Measurements from ENCODE around the gene GPRIN2. TPM values are rescaled to one million over a fixed set of nuclear protein-coding genes. Genes with fewer than 3 reads are reported as not detected.
A peak's percentile ranks its signal among the peaks of the same experiment; 100 is the strongest.

The GPRIN2 gene
- total RNA-seq, 4 donors from 2014 or later: 32.8 to 61.2 (median 40.4) TPM

- no peaks in the 10 kb centered on the region for H3K27me3 ChIP-seq
- peak; percentile 81 to 85 for DNase-seq (ENCODE audit: low spot score in 2 of 2)
- H3K4me3 ChIP-seq: no peak overlapping the region
- H3K27ac ChIP-seq: no peak overlapping the region
- 61% methylated on average over 11 of the region's 11 CpGs for WGBS
- TF ChIP-seq POLR2AphosphoS5 (IDR thresholded peaks at IDR 0.05): peak; percentile 10 to 20 (median 17)
- TF ChIP-seq EP300 (IDR thresholded peaks at IDR 0.05): no peak
- TF ChIP-seq POLR2A (IDR thresholded peaks at IDR 0.05): no peak
- H3K4me1 ChIP-seq: peaks cover 23% of the 10 kb centered on the region
- H3K9me3 ChIP-seq: no peaks in the 10 kb centered on the region
- no peaks in the 10 kb centered on the region for H3K36me3 ChIP-seq
Observed at GRCh38 chr10:46546591-46547540, 9.6 kb downstream of the GPRIN2 start.

- H3K27me3 ChIP-seq: peaks cover 7% of the 10 kb centered on the region
- WGBS: 76% methylated on average over 5 of the region's 5 CpGs
- TF ChIP-seq POLR2A (IDR thresholded peaks at IDR 0.05) (no peak), POLR2AphosphoS5 (IDR thresholded peaks at IDR 0.05) (no peak), EP300 (IDR thresholded peaks at IDR 0.05) (no peak)
- TF ChIP-seq, protein P1, sequence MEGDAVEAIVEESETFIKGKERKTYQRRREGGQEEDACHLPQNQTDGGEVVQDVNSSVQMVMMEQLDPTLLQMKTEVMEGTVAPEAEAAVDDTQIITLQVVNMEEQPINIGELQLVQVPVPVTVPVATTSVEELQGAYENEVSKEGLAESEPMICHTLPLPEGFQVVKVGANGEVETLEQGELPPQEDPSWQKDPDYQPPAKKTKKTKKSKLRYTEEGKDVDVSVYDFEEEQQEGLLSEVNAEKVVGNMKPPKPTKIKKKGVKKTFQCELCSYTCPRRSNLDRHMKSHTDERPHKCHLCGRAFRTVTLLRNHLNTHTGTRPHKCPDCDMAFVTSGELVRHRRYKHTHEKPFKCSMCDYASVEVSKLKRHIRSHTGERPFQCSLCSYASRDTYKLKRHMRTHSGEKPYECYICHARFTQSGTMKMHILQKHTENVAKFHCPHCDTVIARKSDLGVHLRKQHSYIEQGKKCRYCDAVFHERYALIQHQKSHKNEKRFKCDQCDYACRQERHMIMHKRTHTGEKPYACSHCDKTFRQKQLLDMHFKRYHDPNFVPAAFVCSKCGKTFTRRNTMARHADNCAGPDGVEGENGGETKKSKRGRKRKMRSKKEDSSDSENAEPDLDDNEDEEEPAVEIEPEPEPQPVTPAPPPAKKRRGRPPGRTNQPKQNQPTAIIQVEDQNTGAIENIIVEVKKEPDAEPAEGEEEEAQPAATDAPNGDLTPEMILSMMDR (IDR thresholded peaks at IDR 0.05): no peak
- H3K4me3 ChIP-seq: no peak overlapping the region
- no peaks in the 10 kb centered on the region for H3K9me3 ChIP-seq
- H3K4me1 ChIP-seq: peaks cover 29% of the 10 kb centered on the region
- no peaks in the 10 kb centered on the region for H3K36me3 ChIP-seq
- peak; percentile 65 to 80 for DNase-seq (ENCODE audit: low spot score in 2 of 2)
- H3K27ac ChIP-seq: no peak overlapping the region
Observed at GRCh38 chr10:46545861-46546590, 10.4 kb downstream of the GPRIN2 start.

DNA sequence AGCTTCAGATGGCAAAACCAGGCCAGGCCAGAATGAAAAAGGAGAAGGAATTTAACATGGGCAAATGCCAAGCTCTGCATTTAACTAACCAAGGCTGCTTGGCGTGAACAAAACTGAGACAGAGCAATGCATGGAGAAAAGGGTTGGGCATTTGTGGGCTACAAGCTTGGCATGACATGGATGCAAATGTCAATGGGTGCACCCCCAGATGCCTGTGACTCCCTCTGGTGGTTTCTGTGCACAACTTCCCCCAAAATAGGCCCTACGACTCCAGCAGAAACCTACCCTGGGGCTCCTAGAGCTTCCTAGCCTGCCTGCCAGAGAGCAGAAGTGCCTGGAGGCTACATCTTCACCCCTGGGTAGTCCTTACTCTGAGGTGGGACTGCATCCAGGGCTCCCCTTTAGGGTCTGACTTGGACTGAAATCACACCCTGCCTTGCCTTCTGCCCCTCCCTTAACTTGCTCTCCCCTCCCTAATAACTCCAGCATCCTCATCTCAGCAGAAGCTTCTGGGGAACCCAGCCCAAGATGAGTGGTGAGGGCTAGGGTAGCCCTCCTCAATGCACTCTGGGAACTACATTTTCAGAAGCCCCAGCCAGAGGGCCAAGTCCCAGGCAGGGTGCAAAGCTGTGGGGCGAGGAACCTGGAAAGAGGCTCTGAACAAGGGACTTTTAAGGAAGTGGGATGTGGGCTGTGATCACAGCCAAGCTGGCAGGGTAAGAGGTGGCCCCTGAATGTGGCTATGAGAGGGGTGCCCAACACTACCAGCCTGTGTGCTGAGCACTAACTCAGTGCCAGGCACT, 11.3 kb downstream of the GPRIN2 start:
- Histone ChIP-seq H3K4me3 (no peak overlapping the region), H3K9me3 (no peaks in the 10 kb centered on the region), H3K36me3 (no peaks in the 10 kb centered on the region), H3K27me3 (peaks cover 13% of the 10 kb centered on the region), H3K4me1 (peaks cover 32% of the 10 kb centered on the region), H3K27ac (no peak overlapping the region)
- whole genome bisulfite sequencing: 47% methylated on average over 3 of the region's 3 CpGs
- no peak for TF ChIP-seq POLR2AphosphoS5 (IDR thresholded peaks at IDR 0.05)
- TF ChIP-seq, protein P1 (IDR thresholded peaks at IDR 0.05): peak; percentile 9 to 36
- peak; percentile 57 to 77 for DNase-seq (ENCODE audit: low spot score in 2 of 2)

DNA sequence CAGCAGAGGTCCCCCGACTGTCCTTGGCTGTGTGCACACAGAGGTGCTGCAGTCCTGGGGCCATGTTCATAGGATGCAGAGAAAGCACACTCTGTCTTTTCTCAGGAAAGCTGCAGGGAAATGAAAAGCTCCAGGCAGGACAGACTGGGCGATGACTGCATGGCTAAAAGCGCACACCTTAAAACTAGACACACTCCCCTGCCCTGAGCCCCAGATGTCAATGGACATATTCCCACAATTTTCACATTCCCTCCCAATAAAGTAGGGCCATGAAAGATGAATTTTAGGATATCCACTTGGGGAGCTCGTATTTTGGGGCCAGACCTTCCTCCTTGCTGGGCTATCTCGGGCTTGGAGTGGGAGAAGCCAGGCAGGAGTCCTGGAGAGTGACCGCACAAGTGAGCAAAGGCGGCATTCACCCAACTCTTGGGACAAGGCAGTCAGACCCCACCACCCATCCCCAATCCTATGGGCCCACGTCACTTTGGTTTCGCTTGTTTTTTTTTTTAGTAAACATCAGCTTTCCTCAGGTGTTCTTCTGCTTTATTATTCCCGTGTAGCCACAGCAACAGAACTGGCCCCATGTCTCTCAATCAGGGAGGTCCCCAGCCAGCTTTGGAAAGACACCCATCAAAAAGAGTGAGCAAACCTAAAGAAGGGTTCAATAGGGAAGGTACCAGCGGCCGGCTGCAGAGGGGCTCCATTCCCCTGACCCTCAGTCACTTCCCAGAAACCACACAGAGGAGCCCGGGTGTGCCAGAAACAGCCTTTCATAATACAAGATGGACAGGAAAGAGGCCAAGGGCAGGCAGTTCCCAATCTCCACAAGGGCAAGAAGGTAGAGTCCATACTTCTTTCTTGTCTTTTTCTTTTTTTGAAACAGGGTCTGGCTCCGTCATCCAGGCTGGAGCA, 12.7 kb downstream of the GPRIN2 start:
- Histone ChIP-seq H3K4me1 (peaks cover 32% of the 10 kb centered on the region), H3K4me3 (no peak overlapping the region), H3K27ac (no peak overlapping the region), H3K9me3 (no peaks in the 10 kb centered on the region), H3K36me3 (no peaks in the 10 kb centered on the region), H3K27me3 (peaks cover 16% of the 10 kb centered on the region)
- TF ChIP-seq POLR2AphosphoS5 (IDR thresholded peaks at IDR 0.05) (no peak), POLR2A (IDR thresholded peaks at IDR 0.05) (no peak), EP300 (IDR thresholded peaks at IDR 0.05) (no peak)
- TF ChIP-seq, protein P1 (IDR thresholded peaks at IDR 0.05): no peak
- DNase-seq (ENCODE audit: low spot score in 2 of 2): peak; percentile 60 to 79
- 87% methylated on average over 14 of the region's 14 CpGs for WGBS
